Ramos (cell line): Measurements from ENCODE around the gene TANK.

ENCODE experiments used
- in situ Hi-C: fragments of 300-500 bp; cut with MboI; formaldehyde crosslinking; loops from one replicate; pipeline ENCODE4 v1.14.3; 2022; ENCODE audit warnings: low sequenced_read_pairs; ENCODE audit not compliant: unreplicated experiment

Gene TANK

GRCh38 chr2:161160226-161161073 is at the start of gene TANK:
Gene TANK (plus strand): TSS chr2:161160428. CDS start chr2:161179663, 19,235 bp downstream.
- in situ Hi-C loops, result no loop called here

- in situ Hi-C loops, result no loop called here
Measured at GRCh38 chr2:161111531-161111930, 48.7 kb upstream of the TANK start.

- in situ Hi-C loops, result no loop called here
Measured at GRCh38 chr2:161112908-161113307, 47.3 kb upstream of the TANK start.

GRCh38 chr2:161113693-161114575 is 46.3 kb upstream of the TANK start:
- in situ Hi-C loops, result no loop called here

GRCh38 chr2:161115205-161115604 is 45.0 kb upstream of the TANK start:
- in situ Hi-C loops, result no loop called here

GRCh38 chr2:161115605-161116380 is 44.4 kb upstream of the TANK start:
- in situ Hi-C loops, result no loop called here

- in situ Hi-C loops, result no loop called here
Measured at GRCh38 chr2:161116509-161116908, 43.7 kb upstream of the TANK start.

GRCh38 chr2:161117506-161117905 is 42.7 kb upstream of the TANK start:
- in situ Hi-C loops, result no loop called here

- in situ Hi-C loops, result no loop called here
Measured at GRCh38 chr2:161118722-161119121, 41.5 kb upstream of the TANK start.

- in situ Hi-C loops, result no loop called here
Measured at GRCh38 chr2:161119483-161119882, 40.7 kb upstream of the TANK start.

- in situ Hi-C loops, result no loop called here
Measured at GRCh38 chr2:161120775-161121174, 39.5 kb upstream of the TANK start.

- in situ Hi-C loops, result no loop called here
Measured at GRCh38 chr2:161121622-161122021, 38.6 kb upstream of the TANK start.

GRCh38 chr2:161122772-161123530 is 37.3 kb upstream of the TANK start:
- in situ Hi-C loops, result no loop called here

GRCh38 chr2:161123531-161124030 is 36.6 kb upstream of the TANK start:
- in situ Hi-C loops, result no loop called here

GRCh38 chr2:161124201-161124600 is 36.0 kb upstream of the TANK start:
- in situ Hi-C loops, result no loop called here

- in situ Hi-C loops, result loop anchor here (25.0 kb wide), 1 partner anchor 708 kb away; no protein-coding TSS in a partner anchor
Measured at GRCh38 chr2:161128885-161129284, 31.3 kb upstream of the TANK start.

- in situ Hi-C loops, result loop anchor here (25.0 kb wide), 1 partner anchor 707 kb away; no protein-coding TSS in a partner anchor
Measured at GRCh38 chr2:161130354-161130753, 29.9 kb upstream of the TANK start.

GRCh38 chr2:161131074-161131680 is 29.1 kb upstream of the TANK start:
- in situ Hi-C loops, result loop anchor here (25.0 kb wide), 1 partner anchor 706 kb away; no protein-coding TSS in a partner anchor

- in situ Hi-C loops, result loop anchor here (25.0 kb wide), 1 partner anchor 705 kb away; no protein-coding TSS in a partner anchor
Measured at GRCh38 chr2:161131804-161132203, 28.4 kb upstream of the TANK start.
